Panc1 (cell line): Measurements from ENCODE around the gene KRT86.

ENCODE experiments used
- CTCF ChIP-seq: fragments of 450-650 bp; IDR thresholded peaks from 2 replicates; pipeline ENCODE4 v1.5.1; 2017; ENCODE audit warnings: mild to moderate bottlenecking
- POLR2AphosphoS5 ChIP-seq: IDR thresholded peaks from 2 replicates; pipeline ENCODE4 v1.6.1; 2012; ENCODE audit warnings: mild to moderate bottlenecking, low read depth, low read length, moderate library complexity
- REST ChIP-seq, 2 experiments: IDR thresholded peaks; 2 replicates each; pipeline ENCODE4 v1.6.1; 2011 to 2012; ENCODE audit warnings: low read depth in 2 of 2, control low read depth in 1 of 2, low read length in 1 of 2, mild to moderate bottlenecking in 1 of 2, moderate library complexity in 1 of 2; ENCODE audit not compliant: insufficient read depth in 1 of 2
- SIN3A ChIP-seq: IDR thresholded peaks from 2 replicates; pipeline ENCODE4 v1.6.1; 2012; ENCODE audit warnings: low read depth, mild to moderate bottlenecking, low read length, moderate library complexity, borderline replicate concordance; ENCODE audit not compliant: insufficient read depth
- TCF7L2 ChIP-seq: IDR thresholded peaks from 2 replicates; pipeline ENCODE4 v1.6.1; 2011; ENCODE audit warnings: mild to moderate bottlenecking, low read depth, low read length, inconsistent platforms

- TF ChIP-seq CTCF (no peak), POLR2AphosphoS5 (no peak), SIN3A (no peak), REST (IDR thresholded peaks at IDR 0.05; ENCODE audit: insufficient read depth in 1 of 2, low read depth in 2 of 2, low read length in 1 of 2) (no peak), TCF7L2 (no peak)
Observed at GRCh38 chr12:52267699-52268098, 6.7 kb upstream of the KRT86 start.
